GM12878 (cell line): ENCODE measurements around the gene ZNF385D. TPM values are rescaled to one million over a fixed set of nuclear protein-coding genes. Genes with fewer than 3 reads are reported as not detected.

Source experiments
- HDAC6 ChIP-seq: fragments of 200-600 bp; sonication (generic); IDR thresholded peaks from one replicate; pipeline ENCODE4 v1.8.0; 2017; ENCODE audit warnings: antibody characterized with exemption; ENCODE audit not compliant: unreplicated experiment
- NKRF ChIP-seq: fragments of 450-650 bp; conservative IDR thresholded peaks from 2 replicates; pipeline ENCODE4 v1.6.1; 2017; ENCODE audit warnings: mild to moderate bottlenecking, moderate library complexity
- PAX8 ChIP-seq: fragments of 450-650 bp; IDR thresholded peaks from 2 replicates; pipeline ENCODE4 v1.6.1; 2017; ENCODE audit warnings: mild to moderate bottlenecking, moderate library complexity
- PML ChIP-seq: IDR thresholded peaks from 2 replicates; pipeline ENCODE4 v1.6.1; 2012; ENCODE audit warnings: low read length, inconsistent platforms
- RELA ChIP-seq: fragments of 450-650 bp; IDR thresholded peaks from 2 replicates; pipeline ENCODE4 v1.8.0; 2014; ENCODE audit warnings: borderline replicate concordance; ENCODE audit not compliant: partially characterized antibody
- ZNF622 ChIP-seq: fragments of 450-650 bp; IDR thresholded peaks from 2 replicates; pipeline ENCODE4 v1.6.1; 2017; ENCODE audit warnings: mild to moderate bottlenecking, inconsistent platforms
- polyA plus RNA-seq, 11 experiments: library from polyadenylated mRNA; depleted of rRNA in 4 of 11; unstranded in 6 of 11; stranded (reverse) in 5 of 11; fragments of >200 nt; fragmentation: Nextera tagmentation in 4 of 11; fragmentation: Illumina TruSeq in 1 of 11; extraction: Ambion mirVana in 4 of 11; extraction: Trizol in 1 of 11; gene quantifications; 1 replicate in 1 of 11; 2 replicates in 10 of 11; pipeline versions ENCODE4 v1.2.1 to v1.2.3, GENCODE V29; 2011 to 2016; ENCODE audit warnings: inconsistent platforms in 2 of 11, missing spikeins in 2 of 11, low read depth in 1 of 11
- total RNA-seq, 4 experiments: library from RNA; depleted of rRNA in 3 of 4; stranded (reverse); fragments of >200 nt in 3 of 4; fragmentation: Illumina TruSeq in 1 of 4; extraction: Trizol in 1 of 4; gene quantifications; 2 replicates each; pipeline versions ENCODE4 v1.2.1 to v1.2.3, GENCODE V29; 2013 to 2021
- TF ChIP-seq, protein P1 (sequence below): fragments of 450-650 bp; formaldehyde crosslinking; IDR thresholded peaks from 2 replicates; pipeline ENCODE4 v1.4.0; 2022; ENCODE audit warnings: mild to moderate bottlenecking, moderate library complexity
- TF ChIP-seq, protein P2 (sequence below): IDR thresholded peaks from 2 replicates; pipeline ENCODE4 v1.6.1; 2012; ENCODE audit warnings: low read depth, low read length, improper control_type of control experiment
- TF ChIP-seq, protein P3 (sequence below): IDR thresholded peaks from 2 replicates; pipeline ENCODE4 v1.6.1; 2012; ENCODE audit warnings: mild to moderate bottlenecking, low read depth, low read length
- TF ChIP-seq, protein P4 (sequence below), 3 experiments: IDR thresholded peaks in 2 of 3; conservative IDR thresholded peaks in 1 of 3; 2 replicates each; pipeline ENCODE4 v1.5.1; 2011; ENCODE audit warnings: low read depth in 3 of 3, low read length in 3 of 3, mild to moderate bottlenecking in 3 of 3, control low read depth in 2 of 3, moderate library complexity in 2 of 3, inconsistent platforms in 1 of 3, mixed read lengths in 1 of 3; ENCODE audit not compliant: control insufficient read depth in 2 of 3, insufficient read depth in 1 of 3; ENCODE audit errors: extremely low read depth in 1 of 3

Gene ZNF385D
- total and polyA plus RNA-seq, 10 of the 15 experiments (the other 5 are each of a cell fraction or from before 2014, with no cell fraction given), result 0.01 to 0.62 (median 0.18) TPM; not detected in 5

DNA sequence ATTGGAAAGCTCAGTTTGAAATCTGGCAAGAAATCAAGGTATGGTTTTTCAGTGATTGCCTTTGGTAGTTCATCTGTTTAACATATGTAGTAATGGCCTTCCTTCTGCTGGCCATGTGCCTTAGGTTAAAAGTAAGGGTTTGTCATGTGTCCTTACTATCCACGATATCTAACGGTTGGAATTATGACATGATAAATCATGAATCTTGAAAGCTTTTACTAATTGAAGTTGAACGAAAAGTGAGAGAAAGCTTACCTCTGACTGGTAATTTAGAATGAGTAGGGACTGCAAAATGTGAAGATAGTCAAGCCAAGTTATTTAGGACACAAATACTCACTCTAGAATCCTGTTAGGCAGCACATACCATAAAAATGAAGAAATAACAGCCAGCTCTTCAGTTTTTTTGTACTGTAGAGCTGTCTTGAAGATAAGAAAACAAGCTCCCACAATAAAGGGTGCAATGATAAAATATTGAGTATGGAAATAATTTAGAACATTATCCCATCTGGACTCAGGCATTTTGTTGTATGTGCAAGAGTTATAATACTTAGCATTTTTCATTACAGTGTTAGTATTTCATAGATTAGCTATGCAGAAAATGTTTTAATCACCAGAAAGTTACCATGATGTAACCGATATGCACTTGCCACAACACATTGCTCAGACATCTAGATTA lies 303.4 kb downstream of the ZNF385D start (continued):
- TF ChIP-seq, protein P1, sequence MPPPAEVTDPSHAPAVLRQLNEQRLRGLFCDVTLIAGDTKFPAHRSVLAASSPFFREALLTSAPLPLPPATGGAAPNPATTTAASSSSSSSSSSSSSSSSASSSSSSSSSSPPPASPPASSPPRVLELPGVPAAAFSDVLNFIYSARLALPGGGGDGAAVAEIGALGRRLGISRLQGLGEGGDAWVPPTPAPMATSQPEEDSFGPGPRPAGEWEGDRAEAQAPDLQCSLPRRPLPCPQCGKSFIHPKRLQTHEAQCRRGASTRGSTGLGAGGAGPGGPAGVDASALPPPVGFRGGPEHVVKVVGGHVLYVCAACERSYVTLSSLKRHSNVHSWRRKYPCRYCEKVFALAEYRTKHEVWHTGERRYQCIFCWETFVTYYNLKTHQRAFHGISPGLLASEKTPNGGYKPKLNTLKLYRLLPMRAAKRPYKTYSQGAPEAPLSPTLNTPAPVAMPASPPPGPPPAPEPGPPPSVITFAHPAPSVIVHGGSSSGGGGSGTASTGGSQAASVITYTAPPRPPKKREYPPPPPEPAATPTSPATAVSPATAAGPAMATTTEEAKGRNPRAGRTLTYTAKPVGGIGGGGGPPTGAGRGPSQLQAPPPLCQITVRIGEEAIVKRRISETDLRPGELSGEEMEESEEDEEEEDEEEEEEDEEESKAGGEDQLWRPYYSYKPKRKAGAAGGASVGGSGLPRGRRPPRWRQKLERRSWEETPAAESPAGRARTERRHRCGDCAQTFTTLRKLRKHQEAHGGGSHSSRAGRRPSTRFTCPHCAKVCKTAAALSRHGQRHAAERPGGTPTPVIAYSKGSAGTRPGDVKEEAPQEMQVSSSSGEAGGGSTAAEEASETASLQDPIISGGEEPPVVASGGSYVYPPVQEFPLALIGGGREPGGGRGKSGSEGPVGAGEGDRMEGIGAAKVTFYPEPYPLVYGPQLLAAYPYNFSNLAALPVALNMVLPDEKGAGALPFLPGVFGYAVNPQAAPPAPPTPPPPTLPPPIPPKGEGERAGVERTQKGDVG (CRISPR knock-in tag), result no peak
- TF ChIP-seq, protein P2, sequence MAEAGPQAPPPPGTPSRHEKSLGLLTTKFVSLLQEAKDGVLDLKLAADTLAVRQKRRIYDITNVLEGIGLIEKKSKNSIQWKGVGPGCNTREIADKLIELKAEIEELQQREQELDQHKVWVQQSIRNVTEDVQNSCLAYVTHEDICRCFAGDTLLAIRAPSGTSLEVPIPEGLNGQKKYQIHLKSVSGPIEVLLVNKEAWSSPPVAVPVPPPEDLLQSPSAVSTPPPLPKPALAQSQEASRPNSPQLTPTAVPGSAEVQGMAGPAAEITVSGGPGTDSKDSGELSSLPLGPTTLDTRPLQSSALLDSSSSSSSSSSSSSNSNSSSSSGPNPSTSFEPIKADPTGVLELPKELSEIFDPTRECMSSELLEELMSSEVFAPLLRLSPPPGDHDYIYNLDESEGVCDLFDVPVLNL, result no peak
- TF ChIP-seq NKRF (no peak), PML (no peak), PAX8 (no peak), HDAC6 (no peak), ZNF622 (no peak), RELA (no peak)
- TF ChIP-seq, protein P3, sequence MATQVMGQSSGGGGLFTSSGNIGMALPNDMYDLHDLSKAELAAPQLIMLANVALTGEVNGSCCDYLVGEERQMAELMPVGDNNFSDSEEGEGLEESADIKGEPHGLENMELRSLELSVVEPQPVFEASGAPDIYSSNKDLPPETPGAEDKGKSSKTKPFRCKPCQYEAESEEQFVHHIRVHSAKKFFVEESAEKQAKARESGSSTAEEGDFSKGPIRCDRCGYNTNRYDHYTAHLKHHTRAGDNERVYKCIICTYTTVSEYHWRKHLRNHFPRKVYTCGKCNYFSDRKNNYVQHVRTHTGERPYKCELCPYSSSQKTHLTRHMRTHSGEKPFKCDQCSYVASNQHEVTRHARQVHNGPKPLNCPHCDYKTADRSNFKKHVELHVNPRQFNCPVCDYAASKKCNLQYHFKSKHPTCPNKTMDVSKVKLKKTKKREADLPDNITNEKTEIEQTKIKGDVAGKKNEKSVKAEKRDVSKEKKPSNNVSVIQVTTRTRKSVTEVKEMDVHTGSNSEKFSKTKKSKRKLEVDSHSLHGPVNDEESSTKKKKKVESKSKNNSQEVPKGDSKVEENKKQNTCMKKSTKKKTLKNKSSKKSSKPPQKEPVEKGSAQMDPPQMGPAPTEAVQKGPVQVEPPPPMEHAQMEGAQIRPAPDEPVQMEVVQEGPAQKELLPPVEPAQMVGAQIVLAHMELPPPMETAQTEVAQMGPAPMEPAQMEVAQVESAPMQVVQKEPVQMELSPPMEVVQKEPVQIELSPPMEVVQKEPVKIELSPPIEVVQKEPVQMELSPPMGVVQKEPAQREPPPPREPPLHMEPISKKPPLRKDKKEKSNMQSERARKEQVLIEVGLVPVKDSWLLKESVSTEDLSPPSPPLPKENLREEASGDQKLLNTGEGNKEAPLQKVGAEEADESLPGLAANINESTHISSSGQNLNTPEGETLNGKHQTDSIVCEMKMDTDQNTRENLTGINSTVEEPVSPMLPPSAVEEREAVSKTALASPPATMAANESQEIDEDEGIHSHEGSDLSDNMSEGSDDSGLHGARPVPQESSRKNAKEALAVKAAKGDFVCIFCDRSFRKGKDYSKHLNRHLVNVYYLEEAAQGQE, result no peak
- TF ChIP-seq, protein P4, sequence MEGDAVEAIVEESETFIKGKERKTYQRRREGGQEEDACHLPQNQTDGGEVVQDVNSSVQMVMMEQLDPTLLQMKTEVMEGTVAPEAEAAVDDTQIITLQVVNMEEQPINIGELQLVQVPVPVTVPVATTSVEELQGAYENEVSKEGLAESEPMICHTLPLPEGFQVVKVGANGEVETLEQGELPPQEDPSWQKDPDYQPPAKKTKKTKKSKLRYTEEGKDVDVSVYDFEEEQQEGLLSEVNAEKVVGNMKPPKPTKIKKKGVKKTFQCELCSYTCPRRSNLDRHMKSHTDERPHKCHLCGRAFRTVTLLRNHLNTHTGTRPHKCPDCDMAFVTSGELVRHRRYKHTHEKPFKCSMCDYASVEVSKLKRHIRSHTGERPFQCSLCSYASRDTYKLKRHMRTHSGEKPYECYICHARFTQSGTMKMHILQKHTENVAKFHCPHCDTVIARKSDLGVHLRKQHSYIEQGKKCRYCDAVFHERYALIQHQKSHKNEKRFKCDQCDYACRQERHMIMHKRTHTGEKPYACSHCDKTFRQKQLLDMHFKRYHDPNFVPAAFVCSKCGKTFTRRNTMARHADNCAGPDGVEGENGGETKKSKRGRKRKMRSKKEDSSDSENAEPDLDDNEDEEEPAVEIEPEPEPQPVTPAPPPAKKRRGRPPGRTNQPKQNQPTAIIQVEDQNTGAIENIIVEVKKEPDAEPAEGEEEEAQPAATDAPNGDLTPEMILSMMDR (IDR thresholded peaks at IDR 0.05 in 2 of 3, conservative IDR thresholded peaks at IDR 0.05 in 1 of 3; ENCODE audit: control insufficient read depth in 2 of 3, extremely low read depth in 1 of 3, insufficient read depth in 1 of 3, low read depth in 3 of 3, low read length in 3 of 3), result no peak
